GM18526 (cell line): ENCODE data around the gene NLRP11.
"Not testable (repeated sequence)": the region's sequence is repeated elsewhere in the genome, so short reads cannot be mapped to it uniquely, and the experiment has no call there.

Experiments used
- POLR2A ChIP-seq: IDR thresholded peaks from 3 replicates; pipeline ENCODE4 v1.6.1; 2011; ENCODE audit not compliant: insufficient read length; ENCODE audit errors: extremely low read depth

The NLRP11 gene

DNA sequence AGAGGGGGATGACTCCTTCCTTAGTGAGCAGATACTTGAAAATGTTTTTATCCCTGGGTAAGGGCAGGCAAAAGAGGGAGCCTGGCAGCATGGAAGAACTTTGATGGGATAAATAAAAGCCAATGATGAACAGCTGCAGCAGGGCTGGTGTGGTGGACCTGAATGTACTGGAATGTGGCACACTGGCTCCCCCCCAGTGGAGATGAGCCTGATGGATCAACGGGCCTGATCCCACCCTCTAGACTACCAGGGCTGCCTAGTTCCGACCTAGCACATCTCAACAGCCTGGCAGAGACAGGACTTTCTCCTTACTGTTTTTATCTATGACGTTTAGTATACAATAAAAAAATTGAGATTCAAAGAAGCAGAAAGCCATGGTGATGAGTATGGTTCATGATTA is 20.5 kb downstream of the NLRP11 start:
- no peak for TF ChIP-seq POLR2A

DNA sequence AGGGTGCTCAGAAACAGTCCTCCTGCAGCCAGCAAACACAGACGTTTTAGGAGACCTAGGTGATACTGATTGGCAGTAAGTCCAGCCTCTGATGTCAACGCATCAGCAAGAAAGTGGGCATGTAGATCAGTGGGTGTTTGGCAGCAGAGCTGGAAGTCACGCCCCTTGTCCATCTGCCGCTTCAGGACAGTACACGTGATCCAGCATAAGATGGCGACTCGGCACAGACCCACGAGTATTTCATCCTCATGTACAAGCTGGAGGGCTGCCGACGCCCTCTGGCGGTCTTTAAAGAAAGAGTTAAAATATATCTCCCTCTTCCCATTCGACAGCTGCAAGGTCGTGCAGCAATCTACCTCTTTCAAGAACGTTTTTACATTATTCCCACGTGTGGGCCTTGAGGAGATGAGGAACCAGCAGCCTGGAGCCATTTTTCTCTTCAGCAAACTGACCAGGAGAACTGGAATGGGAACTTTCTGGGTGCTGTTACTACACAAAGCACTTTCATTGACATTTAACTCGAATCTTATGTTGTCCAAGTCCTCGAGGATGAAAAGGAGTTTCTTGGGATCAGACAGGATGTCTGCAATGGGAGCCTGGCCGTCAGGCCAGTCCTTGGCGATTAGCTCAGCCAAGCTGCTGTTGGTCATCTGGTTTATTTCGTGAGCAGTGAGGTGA is 22.3 kb downstream of the NLRP11 start:
- no peak for TF ChIP-seq POLR2A

- no peak for TF ChIP-seq POLR2A
These were observed 29.5 kb downstream of the NLRP11 start for GRCh38 chr19:55802281-55802680.

DNA sequence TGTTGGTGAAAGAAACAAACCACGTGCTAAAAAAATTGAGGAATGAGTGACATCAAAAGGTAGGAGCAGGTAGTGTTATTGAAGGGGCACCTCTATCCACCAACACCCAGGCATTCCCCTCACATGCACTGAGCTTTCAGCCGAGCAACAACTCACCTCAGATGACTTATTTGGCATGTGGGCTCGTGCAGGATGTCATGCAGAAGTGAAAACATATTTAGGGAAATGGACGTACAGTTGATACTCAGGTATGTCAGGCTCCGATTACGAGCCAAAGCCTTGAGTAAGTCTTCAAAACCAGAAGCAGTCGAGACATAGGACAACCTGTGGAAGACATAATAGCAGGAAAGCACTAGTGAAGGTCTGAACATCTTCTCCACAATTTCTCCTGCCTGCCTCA is 30.4 kb downstream of the NLRP11 start:
- TF ChIP-seq POLR2A, result no peak

DNA sequence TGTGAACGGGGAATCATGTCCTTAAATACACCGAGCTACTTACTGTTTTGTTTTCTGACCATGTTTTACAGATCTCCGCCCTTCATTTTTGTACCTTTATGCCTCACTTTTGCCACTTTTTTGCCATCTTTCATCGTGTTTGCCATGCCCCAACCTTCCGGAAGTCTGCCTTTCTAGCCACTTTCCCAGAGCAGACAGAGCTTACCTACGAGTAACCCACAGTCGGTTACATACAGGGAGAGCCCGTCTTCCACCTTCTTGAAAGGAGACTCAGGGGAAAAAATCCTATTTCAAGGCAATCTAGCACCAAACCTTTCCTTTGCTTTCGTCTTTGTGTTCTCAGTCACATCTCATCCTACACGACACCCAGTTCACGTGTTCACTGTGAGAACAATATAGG is 36.8 kb downstream of the NLRP11 start:
- TF ChIP-seq POLR2A, result no peak

DNA sequence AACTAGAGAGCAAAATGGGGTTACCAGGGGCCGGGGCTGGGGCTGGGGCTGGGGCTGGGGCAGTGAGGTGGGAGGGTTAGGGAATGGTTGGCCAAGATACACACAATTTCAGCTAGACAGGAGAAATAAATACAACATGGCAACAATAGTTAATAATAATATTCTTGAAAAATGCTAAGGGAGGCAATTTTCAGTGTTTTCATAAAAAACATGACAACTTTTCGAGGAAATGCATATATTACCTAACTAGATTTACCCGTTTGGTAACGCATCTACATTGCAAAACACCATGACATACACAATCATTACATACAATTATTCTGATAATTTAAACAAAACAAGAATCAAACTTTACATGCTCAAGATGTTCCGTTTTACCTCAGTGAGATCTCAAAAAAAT is 50.7 kb downstream of the NLRP11 start:
- no peak for TF ChIP-seq POLR2A

DNA sequence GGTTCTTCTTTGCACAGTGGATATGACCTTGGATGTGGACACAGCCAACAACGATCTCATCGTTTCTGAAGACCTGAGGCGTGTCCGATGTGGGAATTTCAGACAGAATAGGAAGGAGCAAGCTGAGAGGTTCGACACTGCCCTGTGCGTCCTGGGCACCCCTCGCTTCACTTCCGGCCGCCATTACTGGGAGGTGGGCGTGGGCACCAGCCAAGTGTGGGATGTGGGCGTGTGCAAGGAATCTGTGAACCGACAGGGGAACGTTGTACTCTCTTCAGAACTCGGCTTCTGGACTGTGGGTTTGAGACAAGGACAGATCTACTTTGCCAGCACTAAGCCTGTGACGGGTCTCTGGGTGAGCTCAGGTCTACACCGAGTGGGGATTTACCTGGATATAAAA is 53.5 kb downstream of the NLRP11 start:
- TF ChIP-seq POLR2A, result no peak

GRCh38 chr19:55777528-55777927 is 54.3 kb downstream of the NLRP11 start:
- TF ChIP-seq POLR2A, result no peak

- TF ChIP-seq POLR2A, result not testable (repeated sequence)
These were observed 63.0 kb downstream of the NLRP11 start, which contains the start of gene RFPL4AL1 for GRCh38 chr19:55768818-55769217. TSS of gene RFPL4AL1 (plus strand) at chr19:55769118. CDS start at chr19:55771805, 2,687 bp downstream.

DNA sequence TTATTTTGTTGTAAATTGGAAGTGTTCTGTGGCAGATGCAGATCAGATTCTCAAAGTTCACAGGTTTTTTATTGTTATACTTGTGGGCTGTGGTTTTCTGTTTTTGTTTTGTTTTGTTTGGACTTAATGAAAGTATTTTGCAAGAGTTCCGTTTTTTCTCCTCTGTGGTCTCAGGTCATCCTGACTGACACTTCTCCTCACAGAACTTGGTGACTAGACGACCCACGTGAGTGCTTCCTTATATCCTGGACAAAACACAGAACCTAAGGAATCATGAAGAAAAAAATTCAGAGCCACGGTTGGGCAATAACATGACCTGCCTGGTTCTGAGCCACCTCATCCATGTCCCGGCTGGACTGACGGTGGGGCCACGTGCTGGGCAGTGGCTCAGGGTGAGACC is 65.3 kb downstream of the NLRP11 start:
- TF ChIP-seq POLR2A, result no peak

- TF ChIP-seq POLR2A, result not testable (repeated sequence)
These were observed 73.0 kb downstream of the NLRP11 start, which contains the start of gene RFPL4A for GRCh38 chr19:55758797-55759196. TSS of gene RFPL4A (plus strand) at chr19:55759097. CDS start at chr19:55761801, 2,704 bp downstream.

GRCh38 chr19:55753401-55753800 is 78.4 kb downstream of the NLRP11 start:
- TF ChIP-seq POLR2A, result no peak

GRCh38 chr19:55750715-55751114 is 81.1 kb downstream of the NLRP11 start:
- no peak for TF ChIP-seq POLR2A

- no peak for TF ChIP-seq POLR2A
These were observed 93.5 kb downstream of the NLRP11 start, which contains the start of gene NLRP9 for GRCh38 chr19:55738302-55738701. TSS of gene NLRP9 (minus strand) at chr19:55738402. CDS start at chr19:55738374, 28 bp downstream.
